GM03348 (cell line): ENCODE results near the gene CCL24.
"Not testable (repeated sequence)": the region's sequence is repeated elsewhere in the genome, so short reads cannot be mapped to it uniquely, and the experiment has no call there.

Source experiments
- DNase-seq: peaks from one replicate; pipeline ENCODE4 v3.0.0; 2012; ENCODE audit warnings: low spot score

The CCL24 gene

GRCh38 chr7:75819711-75820110 is 6.1 kb upstream of the CCL24 start:
- no peak for DNase-seq

GRCh38 chr7:75818472-75818871 is 4.9 kb upstream of the CCL24 start:
- no peak for DNase-seq

DNA sequence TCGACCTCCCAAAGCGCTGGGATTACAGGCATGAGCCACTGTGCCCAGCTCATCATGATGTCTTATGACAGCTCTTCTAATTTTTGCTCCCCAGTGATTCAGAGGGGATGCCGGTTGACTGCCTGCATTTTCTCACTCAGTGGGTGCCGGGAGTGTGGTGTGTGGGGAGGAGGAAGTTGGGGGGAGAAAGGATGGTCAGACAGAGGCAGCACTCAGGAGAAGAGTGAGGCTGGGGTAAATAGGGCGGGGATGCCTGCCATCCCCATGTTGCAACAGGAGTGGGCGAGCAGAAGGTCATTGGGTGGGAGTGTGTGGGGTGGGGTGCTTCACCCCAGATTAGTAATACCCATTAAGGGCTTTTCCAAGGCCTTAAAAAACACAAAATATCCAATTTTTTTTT is 3.5 kb upstream of the CCL24 start:
- no peak for DNase-seq

GRCh38 chr7:75815418-75816064 is 1.9 kb upstream of the CCL24 start:
- no peak for DNase-seq

- no peak for DNase-seq
Measured at GRCh38 chr7:75814407-75814947, 871 bp upstream of the CCL24 start.

- peak; percentile 28 for DNase-seq
Measured at GRCh38 chr7:75813084-75813483, 522 bp downstream of the CCL24 start.

- DNase-seq: no peak
Measured at GRCh38 chr7:75811894-75812678, 1.5 kb downstream of the CCL24 start.

GRCh38 chr7:75809396-75809795 is 4.2 kb downstream of the CCL24 start:
- DNase-seq: no peak

DNA sequence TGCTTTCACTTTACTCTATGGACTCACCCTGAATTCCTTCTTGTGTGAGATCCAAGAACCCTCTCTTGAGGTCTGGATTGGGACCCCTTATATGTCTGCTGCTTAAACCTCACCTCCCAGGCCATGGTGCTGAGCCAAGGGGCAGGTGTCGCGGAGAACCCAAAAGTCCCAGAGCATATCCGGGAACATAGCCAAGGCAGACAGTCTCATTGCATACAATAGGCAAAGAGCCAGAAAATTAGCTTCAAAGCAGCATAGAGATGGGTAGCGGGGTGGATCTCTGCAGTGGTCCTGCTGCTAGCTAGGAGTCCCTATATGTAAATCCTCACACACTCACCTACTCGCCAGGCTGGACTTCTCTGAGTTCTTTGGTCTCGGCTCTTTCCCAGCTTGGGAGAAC is 5.5 kb downstream of the CCL24 start:
- DNase-seq: no peak

DNA sequence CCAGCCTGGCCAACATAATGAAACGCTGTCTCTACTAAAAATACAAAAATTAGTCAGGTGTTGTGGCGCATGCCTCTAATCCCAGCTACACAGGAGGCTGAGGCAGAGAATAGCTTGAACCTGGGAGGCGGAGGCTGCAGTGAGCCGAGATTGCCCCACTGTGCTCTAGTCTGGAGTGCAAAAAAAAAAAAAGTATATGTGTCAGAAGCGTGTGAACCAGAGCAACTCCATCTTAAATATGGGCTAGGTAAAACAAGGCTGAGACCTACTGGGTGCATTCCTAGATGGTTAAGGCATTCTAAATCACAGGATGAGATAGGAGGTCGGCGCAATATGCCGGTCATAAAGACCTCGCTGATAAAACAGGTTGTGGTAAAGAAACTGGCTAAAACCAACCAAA is 6.2 kb downstream of the CCL24 start:
- DNase-seq: no peak

DNA sequence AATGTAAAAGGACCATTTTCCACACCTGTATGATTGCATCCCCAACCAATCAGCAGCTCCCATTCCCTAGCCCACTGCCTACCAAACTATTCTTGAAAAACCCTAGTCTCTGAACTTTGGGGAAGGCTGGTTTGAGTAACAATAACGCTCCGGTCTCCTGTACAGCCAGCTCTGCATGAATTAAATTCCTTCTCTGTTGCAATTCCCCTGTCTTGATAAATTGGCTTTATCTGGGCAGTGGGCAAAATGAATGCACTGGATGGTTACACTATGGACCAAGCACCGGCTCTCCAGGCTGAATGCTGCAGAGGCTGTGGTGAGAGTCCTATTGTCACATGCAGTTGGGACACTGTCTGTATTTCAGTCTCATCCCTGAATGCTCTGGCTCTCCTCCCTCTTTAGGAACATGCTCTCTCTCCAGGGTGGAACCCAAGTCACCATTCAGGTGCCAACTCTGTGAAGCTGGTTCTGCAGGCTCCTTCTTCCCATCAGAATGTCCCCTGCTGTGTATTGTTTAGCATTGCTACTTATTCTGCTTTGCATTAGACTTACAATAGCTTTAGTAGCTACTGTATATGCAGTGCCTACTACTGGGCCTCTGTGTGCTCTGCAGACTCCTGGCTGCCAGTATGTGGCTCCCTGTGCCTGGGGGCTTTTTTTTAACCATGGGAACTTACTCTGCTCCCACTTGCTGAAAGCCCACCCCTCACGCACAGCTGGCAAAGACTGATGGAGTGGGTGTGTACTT is 6.9 kb downstream of the CCL24 start:
- no peak for DNase-seq

DNA sequence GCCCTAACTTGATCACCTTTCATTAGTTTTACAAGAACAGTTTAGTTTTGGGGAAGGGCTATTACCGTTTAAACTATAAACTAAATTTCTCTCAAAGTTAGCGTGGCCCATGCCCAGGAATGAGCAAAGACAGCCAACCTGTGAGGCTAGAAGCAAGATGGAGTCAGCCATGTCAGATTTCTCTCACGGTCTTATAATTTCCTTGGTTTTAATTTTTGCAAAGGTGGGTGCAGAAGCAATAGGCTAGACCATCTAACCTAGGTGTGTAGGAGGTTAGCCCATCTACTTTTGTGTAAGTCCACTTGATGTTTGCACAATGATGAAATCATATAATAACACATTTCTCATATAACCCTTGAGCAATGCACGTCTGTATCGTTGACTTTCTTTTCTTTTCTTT is 8.9 kb downstream of the CCL24 start:
- DNase-seq: no peak

GRCh38 chr7:75804004-75804403 is 9.6 kb downstream of the CCL24 start:
- no peak for DNase-seq

GRCh38 chr7:75802552-75802821 is 11.1 kb downstream of the CCL24 start:
- no peak for DNase-seq

DNA sequence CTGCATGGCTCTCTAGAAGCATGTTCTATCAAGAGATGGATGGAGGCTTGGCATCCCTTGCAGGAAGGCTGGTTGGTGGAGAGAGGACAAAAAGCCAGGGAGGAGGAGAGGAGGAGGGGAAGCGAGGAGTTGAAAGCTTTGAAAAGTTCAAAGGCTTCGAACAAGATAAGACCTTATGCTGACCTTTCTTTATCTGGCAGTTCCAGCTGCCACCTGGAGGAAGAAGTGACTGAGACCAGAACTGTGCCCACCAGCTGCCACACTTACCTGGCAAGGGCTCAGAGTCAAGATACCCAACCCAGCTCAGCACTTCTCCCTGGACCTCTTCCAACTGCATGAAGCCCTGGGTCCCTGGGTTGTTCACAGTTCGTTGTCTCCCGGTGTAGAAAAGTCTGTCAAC is 14.8 kb downstream of the CCL24 start:
- DNase-seq: no peak

DNA sequence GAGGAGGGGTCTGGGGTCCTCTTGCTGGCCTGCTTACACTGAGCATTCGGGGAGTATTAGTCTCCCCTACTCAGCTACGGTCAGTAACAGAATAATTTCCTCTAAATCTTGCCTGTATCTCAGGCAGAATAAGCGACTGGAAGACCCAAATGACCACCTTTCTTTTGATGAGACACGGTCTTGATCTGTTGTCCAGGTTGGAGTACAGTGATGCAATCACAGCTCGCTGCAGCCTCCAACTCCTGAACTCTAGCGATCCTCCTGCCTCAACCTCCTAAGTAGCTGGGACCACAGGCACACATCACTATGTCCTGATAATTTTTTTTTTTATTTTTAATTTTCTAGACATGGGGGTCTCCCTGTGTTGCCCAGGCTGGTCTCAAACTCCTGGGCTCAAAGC is 17.2 kb downstream of the CCL24 start:
- DNase-seq: no peak

- no peak for DNase-seq
Measured at GRCh38 chr7:75795831-75796285, 17.7 kb downstream of the CCL24 start.

DNA sequence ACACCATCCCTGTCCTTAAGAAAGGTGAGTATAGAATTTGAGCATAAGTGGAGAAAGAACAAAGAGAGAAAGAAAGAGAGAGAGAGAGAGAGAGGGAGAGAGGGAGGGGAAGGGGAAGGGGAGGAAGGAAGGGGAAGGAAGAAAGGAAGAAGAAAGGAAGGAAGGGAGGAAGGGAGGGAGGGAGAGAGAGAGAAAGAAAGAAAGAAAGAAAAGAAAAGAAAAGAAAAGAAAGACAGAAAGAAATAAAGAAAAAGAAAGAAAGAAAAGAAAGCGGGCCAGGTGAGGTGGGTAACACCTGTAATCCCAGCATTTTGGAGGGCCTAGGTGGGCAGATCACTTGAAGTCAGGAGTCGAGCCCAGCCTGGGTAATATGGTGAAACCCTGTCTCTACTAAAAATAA is 19.9 kb downstream of the CCL24 start:
- DNase-seq: no peak

GRCh38 chr7:75792567-75792966 is 21.0 kb downstream of the CCL24 start:
- not testable (repeated sequence) for DNase-seq

GRCh38 chr7:75789361-75789924 is 24.2 kb downstream of the CCL24 start:
- DNase-seq: no peak

GRCh38 chr7:75788154-75788847 is 25.3 kb downstream of the CCL24 start:
- not testable (repeated sequence) for DNase-seq

DNA sequence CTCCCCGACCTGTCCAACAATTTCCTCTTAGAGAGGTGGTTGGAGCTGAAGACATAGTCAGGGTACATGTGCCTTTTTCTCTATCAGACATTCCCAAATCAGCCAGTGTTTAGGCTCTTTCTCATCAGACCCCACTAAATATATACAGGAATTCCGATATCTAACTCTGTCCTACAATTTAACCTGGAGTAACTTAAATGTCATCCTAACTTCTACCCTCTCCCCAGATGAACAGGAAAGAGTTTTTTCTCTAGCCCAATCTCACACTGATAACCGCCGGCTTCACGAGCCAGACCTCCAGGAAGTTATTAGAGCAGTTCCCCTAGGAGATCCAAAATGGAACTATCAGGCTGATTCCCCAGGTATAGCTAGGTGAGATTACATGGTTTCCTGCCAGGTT is 30.5 kb downstream of the CCL24 start:
- DNase-seq: not testable (repeated sequence)
